Stimulated activated CD4-positive, alpha-beta T cell treated with anti-CD3 and anti-CD28 coated beads, Interleukin-4, amount 100 ng/mL, for 1 hour (primary cell): Measurements from ENCODE around the gene OR4A47.
"Not testable (repeated sequence)": the region's sequence is repeated elsewhere in the genome, so short reads cannot be mapped to it uniquely, and the experiment has no call there.

Source experiments
- DNase-seq: peaks from one replicate; pipeline ENCODE4 v3.0.0-alpha.2; 2020

The OR4A47 gene, protein sequence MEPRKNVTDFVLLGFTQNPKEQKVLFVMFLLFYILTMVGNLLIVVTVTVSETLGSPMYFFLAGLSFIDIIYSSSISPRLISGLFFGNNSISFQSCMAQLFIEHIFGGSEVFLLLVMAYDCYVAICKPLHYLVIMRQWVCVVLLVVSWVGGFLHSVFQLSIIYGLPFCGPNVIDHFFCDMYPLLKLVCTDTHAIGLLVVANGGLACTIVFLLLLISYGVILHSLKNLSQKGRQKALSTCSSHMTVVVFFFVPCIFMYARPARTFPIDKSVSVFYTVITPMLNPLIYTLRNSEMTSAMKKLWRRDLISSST

DNA sequence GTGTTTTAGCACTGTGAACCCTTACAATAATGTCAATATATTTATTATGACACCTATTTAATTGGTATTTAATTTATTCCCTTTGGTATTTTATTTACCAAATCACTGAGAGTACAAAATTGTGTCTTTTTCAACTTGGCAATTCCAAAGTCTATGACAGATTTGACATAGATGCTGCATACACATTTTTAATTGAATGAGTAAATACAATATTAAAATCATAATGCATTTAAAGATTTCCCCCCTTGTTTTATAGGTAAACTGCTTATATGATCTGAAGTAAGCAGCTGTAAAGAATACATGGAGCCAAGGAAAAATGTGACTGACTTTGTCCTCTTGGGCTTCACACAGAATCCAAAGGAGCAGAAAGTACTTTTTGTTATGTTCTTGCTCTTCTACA is at the start of gene OR4A47:
TSS of gene OR4A47 (plus strand) at position 301 of the 400 bp plus-strand sequence. CDS start at position 301, 0 bp downstream.
- not testable (repeated sequence) for DNase-seq

GRCh38 chr11:48455909-48456308 is 32.7 kb upstream of the OR4A47 start:
- not testable (repeated sequence) for DNase-seq

- not testable (repeated sequence) for DNase-seq
These were observed 14.6 kb upstream of the OR4A47 start for GRCh38 chr11:48473966-48474365.

GRCh38 chr11:48474703-48475102 is 13.9 kb upstream of the OR4A47 start:
- DNase-seq: not testable (repeated sequence)

DNA sequence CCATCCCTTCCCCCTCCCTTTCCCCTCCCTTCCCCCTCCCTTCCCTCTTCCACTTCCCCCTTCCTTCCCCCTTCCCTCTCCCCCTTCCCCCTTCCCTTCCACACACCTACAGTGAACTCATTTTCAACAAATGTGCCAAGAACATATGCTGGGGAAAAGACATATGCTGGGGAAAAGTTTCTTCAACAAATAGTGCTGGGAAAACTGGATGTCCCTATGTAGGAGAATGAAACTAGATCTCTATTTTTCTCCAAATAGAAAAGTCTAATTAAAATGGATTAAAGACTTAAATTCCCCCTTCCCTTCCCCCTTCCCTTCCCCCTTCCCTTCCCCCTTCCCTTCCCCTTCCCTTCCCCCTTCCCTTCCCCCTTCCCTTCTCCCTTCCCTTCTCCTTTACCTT is 17.6 kb downstream of the OR4A47 start:
- not testable (repeated sequence) for DNase-seq

GRCh38 chr11:48538991-48539390 is 50.4 kb downstream of the OR4A47 start:
- DNase-seq: no peak
